D721Med (cell line): ENCODE measurements around the gene CBLN4.

Experiments
- DNase-seq: peaks from one replicate; pipeline ENCODE4 v3.0.0; 2011; ENCODE audit warnings: low spot score; ENCODE audit not compliant: insufficient read length
- FAIRE-seq: peaks from 2 replicates; lab custom pipeline; 2011; peaks lifted over from hg19 to GRCh38; lab: Jason Lieb, UNC
- CTCF ChIP-seq: IDR thresholded peaks from 2 replicates; pipeline ENCODE4 v1.5.1; 2012; ENCODE audit warnings: mild to moderate bottlenecking, control low read depth; ENCODE audit not compliant: insufficient read depth; ENCODE audit errors: missing control alignments

The CBLN4 gene

GRCh38 chr20:55978550-55978949 is 26.8 kb downstream of the CBLN4 start:
- no peak for DNase-seq
- FAIRE-seq, result no peak

GRCh38 chr20:55977690-55978459 is 27.4 kb downstream of the CBLN4 start:
- DNase-seq (no peak), FAIRE-seq (no peak)
- TF ChIP-seq CTCF, result no peak

More at GRCh38 chr20:55978550-55978949, 26.8 kb downstream of the CBLN4 start:
- no peak for TF ChIP-seq CTCF

- FAIRE-seq, result no peak
These were observed 30.7 kb downstream of the CBLN4 start for GRCh38 chr20:55974491-55975202.

GRCh38 chr20:55964790-55965189 is 40.5 kb downstream of the CBLN4 start:
- no peak for DNase-seq
- TF ChIP-seq CTCF, result no peak
- FAIRE-seq, result no peak

More at GRCh38 chr20:55974491-55975202, 30.7 kb downstream of the CBLN4 start:
- no peak for TF ChIP-seq CTCF
- no peak for DNase-seq

GRCh38 chr20:55961376-55962330 is 43.7 kb downstream of the CBLN4 start:
- no peak for DNase-seq
- TF ChIP-seq CTCF, result no peak
- FAIRE-seq, result no peak

- DNase-seq (no peak), FAIRE-seq (no peak)
- no peak for TF ChIP-seq CTCF
These were observed 52.1 kb downstream of the CBLN4 start for GRCh38 chr20:55953201-55953600.
